Measurements from ENCODE around the gene EDEM1.

Gene EDEM1

GRCh38 chr3:5229414-5229813 is 41.9 kb downstream of the EDEM1 start:
- DNase-seq (ENCODE audit: low read depth): no peak
- H3K4me3 ChIP-seq (ENCODE audit: low read depth, low read length): no peak overlapping the region
- TF ChIP-seq CTCF (IDR thresholded peaks at IDR 0.05; ENCODE audit: control insufficient read depth, extremely low read depth, insufficient read depth): no peak

- no peak for DNase-seq (ENCODE audit: low read depth)
- H3K4me3 ChIP-seq (ENCODE audit: low read depth, low read length): no peak overlapping the region
- no peak for TF ChIP-seq CTCF (IDR thresholded peaks at IDR 0.05; ENCODE audit: control insufficient read depth, extremely low read depth, insufficient read depth)
Observed at GRCh38 chr3:5231074-5231473, 43.6 kb downstream of the EDEM1 start.

GRCh38 chr3:5231487-5231886 is 44.0 kb downstream of the EDEM1 start:
- DNase-seq (ENCODE audit: low read depth): no peak
- no peak for TF ChIP-seq CTCF (IDR thresholded peaks at IDR 0.05; ENCODE audit: control insufficient read depth, extremely low read depth, insufficient read depth)
- no peak overlapping the region for H3K4me3 ChIP-seq (ENCODE audit: low read depth, low read length)

GRCh38 chr3:5232570-5232969 is 45.1 kb downstream of the EDEM1 start:
- no peak for DNase-seq (ENCODE audit: low read depth)
- TF ChIP-seq CTCF (IDR thresholded peaks at IDR 0.05; ENCODE audit: control insufficient read depth, extremely low read depth, insufficient read depth): 0 out of 2 replicates have a peak, but pooled peaks have one; percentile 12

GRCh38 chr3:5233026-5233425 is 45.5 kb downstream of the EDEM1 start:
- no peak for DNase-seq (ENCODE audit: low read depth)
- TF ChIP-seq CTCF (IDR thresholded peaks at IDR 0.05; ENCODE audit: control insufficient read depth, extremely low read depth, insufficient read depth): no peak
- H3K4me3 ChIP-seq (ENCODE audit: low read depth, low read length): no peak overlapping the region

More at GRCh38 chr3:5232570-5232969, 45.1 kb downstream of the EDEM1 start:
- H3K4me3 ChIP-seq (ENCODE audit: low read depth, low read length): no peak overlapping the region

GRCh38 chr3:5235655-5236054 is 48.1 kb downstream of the EDEM1 start:
- no peak for DNase-seq (ENCODE audit: low read depth)
- no peak overlapping the region for H3K4me3 ChIP-seq (ENCODE audit: low read depth, low read length)
- no peak for TF ChIP-seq CTCF (IDR thresholded peaks at IDR 0.05; ENCODE audit: control insufficient read depth, extremely low read depth, insufficient read depth)

- no peak for TF ChIP-seq CTCF (IDR thresholded peaks at IDR 0.05; ENCODE audit: control insufficient read depth, extremely low read depth, insufficient read depth)
- DNase-seq (ENCODE audit: low read depth): no peak
- no peak overlapping the region for H3K4me3 ChIP-seq (ENCODE audit: low read depth, low read length)
Observed at GRCh38 chr3:5238545-5238944, 51.0 kb downstream of the EDEM1 start.

All from LNCaP clone FGC (cell line).